ELR (cell line): ENCODE results near the gene SLC2A2.

Experiments
- DNase-seq: peaks from one replicate; pipeline ENCODE4 v3.0.0-alpha.2; 2015; ENCODE audit warnings: low read depth

The SLC2A2 gene

DNA sequence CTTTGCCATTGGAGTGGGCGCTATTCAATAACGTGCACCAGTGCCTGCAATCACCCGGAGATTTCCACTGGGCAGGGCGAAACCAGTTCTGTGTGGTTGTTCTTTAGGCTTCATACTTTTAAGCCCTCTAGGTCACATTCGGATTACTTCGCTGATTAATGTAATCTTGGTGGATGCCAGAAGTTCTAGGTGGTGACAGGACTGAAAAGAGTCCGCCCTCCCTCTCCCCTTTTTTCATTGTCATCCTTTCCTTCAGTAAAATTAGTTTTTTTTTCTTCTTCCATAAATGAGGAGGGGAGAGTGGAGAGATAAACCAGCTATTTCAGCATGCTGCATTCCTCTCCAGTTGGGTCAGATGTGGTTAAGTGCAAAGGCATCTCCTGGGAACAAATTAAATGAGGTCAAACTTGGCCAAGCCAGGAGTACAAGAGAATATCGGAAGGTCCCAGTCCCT is 2.3 kb upstream of the SLC2A2 start:
- DNase-seq: peak; percentile 93

DNA sequence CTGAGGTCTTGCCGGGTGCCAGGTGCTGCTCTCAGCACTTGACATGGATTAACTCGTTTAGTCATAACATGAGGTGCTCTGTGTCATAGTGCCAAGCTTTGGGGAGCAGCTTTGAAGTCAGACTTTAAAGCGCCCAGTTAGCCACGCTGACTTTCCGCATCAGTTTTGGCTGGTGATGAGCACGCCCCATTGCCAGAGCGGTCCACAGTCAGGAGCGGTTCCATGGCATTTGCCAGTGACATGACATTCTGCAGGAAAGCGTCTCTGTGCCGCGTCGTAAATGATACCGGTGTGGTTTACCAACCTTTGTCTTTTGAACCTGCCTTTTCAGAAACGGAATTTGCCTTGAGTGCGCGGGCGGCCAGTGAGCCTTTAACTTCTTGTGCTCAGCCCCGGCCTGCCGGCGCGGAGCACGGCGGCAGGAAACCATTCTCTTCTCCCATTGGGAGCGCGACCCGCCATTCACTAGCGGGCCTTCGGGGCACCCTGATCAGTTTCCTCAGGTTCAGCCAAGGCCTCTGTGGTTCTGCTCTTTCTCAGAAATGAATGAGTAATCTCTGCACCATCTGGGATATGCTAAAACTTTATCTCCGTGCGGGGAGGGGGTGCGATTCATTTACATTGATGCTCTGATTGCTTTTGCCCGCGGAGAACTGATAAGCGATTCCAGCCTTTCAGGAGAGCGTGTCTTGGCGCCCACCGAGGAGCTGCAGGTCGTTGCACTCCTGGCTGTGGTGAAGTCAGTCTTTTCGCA is 1.7 kb upstream of the SLC2A2 start:
- DNase-seq: peak; percentile 95

DNA sequence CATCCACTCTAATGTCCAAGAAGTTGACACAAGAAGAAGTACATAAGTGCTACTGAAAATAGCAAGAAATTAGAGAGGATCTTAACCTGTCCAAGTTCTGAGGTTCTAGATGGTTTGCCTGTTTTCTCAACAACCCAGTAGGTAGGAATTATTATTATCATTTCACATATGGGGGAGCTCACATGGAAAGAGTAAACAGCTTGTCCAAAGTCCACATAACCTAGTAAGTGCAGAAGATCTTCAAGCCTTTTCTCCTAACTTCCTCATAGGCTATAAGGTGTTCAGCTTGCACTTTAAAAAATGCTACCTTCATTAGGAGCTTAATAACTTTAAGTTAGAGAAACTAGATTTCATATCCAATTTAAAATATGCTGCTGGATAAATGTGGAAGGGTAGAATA is 3.0 kb downstream of the SLC2A2 start:
- no peak for DNase-seq

DNA sequence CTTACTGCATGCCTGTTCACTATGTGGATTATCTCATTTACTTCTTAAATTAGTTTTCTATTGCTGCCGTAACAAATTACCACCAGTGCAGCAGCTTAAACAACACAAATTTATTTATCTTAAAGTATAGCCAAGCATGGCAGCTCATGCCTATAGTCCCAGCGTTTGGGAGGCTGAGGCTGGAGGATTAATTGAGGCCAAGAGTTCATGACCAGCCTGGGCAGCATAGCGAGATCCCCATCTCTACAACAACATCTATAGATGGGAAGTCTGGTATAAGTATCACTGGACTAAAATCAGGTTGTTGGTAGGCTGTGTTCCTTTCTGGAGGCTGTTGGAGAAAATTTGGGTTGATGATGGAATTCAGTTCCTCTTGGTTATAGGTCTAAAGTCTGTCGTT is 5.1 kb downstream of the SLC2A2 start:
- DNase-seq: no peak

DNA sequence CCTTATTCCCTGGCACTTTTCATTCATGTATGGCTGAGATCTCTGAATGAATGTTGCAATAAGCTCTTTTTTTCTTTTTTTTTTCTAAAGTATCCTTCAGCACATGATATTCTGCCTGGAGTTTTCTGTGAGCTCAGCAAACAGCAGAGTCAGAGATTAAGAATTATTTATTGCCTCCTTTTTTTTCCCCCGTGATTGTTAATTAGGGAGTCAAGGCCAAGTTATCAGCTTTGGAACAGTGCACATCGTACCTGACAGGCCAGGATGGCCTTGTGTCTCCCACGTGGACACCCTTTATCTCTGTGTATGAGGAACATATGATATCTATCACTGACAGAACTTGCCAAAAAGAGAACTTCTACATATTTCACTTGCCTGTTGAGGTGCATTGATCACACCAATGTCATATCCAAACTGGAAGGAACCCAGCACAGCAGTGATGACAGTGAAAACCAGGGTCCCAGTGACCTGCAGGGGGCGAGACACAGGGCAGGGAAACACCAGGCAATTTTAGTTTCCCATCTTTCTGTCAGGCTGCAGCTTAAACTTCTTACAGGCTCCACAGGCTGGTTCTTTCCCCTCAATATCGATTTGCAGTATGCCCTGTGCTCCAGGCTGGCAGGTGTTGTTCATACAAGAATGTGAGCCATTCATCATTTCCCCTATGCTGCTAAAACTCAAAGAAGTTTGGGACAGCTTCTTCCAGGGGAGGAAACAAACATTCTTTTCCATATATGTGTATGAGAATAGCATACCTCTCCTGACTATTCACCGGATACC is 8.2 kb downstream of the SLC2A2 start:
- DNase-seq: peak; percentile 15

DNA sequence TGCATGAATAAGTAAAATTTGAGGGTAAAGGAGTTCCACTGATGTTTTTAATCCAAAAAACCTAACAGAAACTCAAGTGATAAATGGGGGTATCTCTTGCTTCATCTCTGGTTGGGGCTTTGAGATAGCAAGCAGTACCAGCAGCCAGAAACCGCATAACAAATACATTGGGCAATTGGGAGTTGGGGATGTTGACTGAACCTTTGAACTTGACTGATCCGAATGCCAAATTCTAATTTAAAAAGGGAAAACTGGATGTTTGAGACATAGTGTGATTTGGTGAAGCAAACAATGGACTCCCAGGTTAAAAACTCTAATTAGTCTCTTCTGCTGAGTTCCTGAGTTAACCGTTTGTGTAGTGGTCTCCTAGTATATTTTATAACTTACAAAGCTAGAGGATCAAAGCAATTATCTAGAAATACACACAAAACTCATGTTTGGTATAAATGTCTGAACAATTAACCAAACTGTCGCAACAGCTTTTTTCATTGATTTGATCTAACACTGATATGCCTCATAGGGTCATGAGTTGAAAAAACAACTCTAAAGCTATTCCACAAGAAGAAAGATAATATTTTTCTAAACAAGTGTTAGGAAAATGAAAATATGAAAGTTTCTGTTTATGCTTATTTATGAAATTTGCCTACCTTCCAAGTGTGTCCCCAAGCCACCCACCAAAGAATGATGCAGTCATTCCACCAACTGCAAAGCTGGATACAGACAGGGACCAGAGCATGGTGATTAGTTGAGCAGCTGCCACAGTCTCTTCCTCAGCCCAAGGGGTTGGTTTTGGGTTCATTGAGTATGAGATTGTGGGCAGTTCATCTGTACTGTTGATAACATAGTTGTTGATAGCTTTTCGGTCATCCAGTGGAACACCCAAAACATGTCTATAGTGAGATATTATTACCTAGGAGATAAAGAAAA is 12.4 kb downstream of the SLC2A2 start:
- no peak for DNase-seq

DNA sequence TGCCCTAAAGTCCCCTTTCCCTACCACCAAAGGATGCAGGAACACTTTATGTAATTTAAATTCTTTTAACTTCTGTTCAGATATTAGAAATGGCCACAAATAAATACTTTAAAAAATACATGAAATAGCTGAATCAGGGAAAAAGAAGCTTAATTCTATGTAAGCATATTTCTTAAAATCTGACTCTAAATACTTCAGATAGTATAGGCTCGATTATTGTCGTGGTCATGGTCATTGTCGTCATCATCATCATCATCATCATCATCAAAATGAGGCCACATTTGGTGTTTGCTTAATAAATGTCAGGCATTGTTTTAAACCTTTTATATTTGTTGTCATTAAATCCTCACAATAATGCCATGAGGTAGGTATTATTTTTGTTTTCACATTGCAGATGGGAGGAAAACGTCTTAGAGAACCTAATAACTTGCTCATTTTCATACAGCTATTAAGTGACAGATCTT is 14.6 kb downstream of the SLC2A2 start:
- DNase-seq: no peak

DNA sequence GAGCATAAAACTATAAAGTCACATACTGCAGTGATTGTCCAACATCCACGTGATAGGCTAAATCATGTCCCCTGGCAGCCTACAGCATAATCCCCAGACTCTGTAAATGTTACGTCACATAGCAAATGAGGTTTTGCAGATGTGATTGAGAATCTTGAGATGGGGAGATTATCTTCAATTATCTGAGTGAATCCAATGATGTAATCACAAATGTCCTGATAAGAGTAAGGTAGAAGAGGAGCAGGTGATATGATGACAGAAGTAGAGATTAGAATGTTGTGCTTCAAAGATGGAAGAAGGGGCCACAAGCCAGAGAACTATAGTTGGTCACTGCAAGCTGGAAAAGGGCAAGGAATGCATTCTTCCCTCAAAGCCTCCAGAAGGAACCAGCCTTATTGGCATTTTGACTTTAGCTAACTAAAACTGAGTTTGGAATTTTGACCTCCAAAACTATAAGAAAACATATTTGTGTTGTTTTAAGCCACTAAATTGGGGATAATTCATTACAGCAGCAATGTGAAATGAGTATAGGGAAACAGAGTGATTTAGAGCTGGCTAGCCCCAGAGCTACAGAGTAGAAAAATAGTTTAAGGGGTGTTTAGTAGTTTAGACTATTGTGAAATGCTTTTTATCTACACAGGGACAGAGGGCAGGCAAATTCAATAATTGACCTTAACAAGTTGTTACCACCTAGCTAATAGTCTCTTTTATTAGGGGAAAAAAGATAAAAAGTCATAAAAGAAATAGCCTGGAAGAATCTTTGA is 15.2 kb downstream of the SLC2A2 start:
- no peak for DNase-seq

DNA sequence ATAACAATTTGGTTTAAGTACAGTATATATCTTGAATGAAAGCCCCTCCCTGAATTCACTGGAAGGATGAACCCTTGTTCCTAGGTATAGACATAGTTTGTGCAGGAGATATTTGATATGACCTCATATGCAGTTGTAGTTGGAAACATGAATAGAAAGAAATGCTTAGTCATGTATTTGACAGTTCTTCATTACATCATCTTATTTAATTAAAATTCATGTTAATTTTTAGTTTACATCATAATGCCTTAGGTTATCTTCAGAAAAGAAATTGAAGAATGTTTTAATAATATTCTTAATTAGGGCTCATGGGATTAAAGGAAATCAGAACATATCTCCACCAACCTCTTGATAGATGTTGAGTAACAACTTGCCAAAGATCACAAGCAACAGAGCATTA is 19.2 kb downstream of the SLC2A2 start:
- DNase-seq: no peak

DNA sequence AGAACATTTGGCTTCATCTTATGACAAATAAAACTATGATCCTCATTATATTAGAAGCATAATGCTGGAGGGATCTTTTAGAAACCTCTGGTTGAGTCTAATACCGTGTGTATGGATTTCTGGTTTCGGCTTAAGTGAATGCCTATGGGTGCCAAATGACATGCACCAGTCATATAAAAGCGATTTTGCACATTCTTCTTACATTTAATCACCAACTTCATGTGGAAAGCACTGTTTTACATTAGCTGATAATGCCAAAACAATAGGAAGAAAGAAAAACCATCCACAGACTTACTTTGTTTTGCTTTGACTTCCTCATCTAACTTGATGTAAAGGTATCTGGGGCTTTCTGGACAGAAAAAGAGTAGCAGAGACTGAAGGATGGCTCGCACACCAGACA is 20.9 kb downstream of the SLC2A2 start:
- peak; percentile 59 for DNase-seq

DNA sequence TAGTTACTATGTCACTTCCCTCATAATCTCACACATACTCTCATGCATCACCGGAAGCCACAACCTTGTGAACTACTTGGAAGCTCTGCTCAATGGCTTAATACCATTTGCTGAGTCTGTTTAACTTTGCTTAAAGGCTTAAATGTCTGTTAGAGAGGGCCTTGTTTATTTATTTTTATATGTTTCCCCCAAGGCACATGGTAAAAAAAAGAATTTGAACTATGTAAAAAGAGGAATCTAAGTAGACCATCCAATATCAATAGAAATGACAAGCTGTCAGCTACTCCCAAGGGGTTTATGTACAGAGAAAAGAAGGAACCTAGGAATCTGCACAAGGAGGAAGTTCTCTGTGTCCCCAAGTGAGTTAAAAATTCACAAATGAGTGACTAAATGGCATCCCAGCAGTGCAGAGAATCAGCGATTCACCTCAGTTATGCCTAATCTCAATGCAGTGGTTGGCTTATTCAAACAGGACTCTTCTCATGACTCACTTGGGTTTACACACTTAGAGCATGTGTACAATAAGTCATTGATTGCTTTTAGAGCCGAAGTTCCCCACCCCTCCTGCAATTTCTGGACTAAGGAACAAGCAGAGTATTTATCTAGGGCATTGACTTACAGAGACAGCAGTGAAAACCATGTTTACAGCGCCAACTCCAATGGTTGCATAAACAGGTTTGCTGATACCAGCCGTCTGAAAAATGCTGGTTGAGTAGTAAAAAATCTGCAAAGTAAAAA is 24.4 kb downstream of the SLC2A2 start:
- peak; percentile 70 for DNase-seq

DNA sequence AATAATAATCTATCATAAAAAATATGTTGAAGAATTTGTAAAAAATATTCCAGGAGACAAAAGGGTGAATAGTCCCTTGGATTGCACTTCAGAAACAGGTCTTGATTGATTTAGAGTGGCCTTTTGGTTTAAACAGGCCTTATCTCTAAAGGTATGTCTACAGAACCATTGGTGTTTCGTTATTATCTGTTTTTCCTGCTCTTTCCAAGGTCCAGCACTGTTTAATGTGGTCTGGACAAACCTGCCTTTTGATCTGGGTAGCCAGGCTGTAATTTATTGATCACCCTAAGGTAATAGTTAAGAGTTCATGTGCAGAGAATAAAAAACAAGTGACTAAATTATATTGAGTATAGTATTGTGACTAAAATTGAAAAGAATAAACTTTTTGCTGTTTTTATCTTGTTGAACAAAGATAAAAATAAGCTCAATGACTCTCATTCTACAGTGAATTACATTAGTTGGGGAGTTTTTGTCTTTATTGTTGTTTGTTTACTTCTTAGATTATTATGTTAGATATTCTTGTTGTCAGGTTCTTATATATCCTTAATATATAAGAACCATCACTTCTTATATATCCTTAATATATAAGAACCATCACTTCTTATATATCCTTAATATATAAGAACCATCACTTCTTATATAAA is 25.1 kb downstream of the SLC2A2 start:
- DNase-seq: no peak

DNA sequence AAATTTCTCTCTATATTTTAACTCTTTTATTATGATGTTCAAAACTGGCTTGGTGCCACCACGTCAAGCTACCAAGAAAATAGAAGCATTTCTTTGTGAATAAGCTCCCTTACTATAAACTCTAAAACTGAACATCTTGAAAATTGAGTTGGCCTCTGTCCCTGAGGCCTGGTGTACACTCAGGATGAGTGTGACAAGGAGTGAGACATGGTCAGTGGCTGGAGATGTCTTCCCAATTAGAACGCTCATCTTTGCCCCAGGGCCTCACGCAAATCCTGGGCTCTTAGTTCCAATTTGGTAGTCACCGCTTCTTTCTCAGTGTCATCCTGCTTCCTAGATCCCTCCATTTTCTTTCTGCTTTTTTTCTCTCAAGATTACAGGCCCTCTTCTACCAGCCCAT is 26.2 kb downstream of the SLC2A2 start:
- DNase-seq: peak; percentile 76

DNA sequence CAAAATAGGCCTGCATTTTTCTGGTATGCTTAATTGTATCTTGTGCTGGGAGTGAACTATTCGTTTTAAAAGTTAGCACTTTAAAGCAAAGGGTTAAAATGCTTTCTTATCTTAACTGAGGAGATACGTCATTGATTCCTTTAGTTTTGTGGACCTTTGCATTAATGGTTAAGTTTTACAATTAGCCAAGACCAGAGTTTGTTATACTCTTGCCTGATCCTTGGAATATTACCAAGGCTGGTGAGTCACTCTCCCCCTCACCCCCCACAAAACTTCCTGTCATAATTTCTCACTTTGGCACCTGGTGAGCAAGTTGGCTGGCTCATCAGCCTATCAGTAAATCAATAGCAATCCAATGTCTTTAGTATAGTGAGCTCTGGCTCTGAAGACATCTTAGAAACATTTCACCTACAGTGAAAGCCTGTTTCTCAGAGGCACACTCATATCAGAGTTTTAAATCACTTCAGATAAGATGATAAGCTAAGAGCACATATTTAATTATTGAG is 26.7 kb downstream of the SLC2A2 start:
- peak; percentile 94 for DNase-seq

DNA sequence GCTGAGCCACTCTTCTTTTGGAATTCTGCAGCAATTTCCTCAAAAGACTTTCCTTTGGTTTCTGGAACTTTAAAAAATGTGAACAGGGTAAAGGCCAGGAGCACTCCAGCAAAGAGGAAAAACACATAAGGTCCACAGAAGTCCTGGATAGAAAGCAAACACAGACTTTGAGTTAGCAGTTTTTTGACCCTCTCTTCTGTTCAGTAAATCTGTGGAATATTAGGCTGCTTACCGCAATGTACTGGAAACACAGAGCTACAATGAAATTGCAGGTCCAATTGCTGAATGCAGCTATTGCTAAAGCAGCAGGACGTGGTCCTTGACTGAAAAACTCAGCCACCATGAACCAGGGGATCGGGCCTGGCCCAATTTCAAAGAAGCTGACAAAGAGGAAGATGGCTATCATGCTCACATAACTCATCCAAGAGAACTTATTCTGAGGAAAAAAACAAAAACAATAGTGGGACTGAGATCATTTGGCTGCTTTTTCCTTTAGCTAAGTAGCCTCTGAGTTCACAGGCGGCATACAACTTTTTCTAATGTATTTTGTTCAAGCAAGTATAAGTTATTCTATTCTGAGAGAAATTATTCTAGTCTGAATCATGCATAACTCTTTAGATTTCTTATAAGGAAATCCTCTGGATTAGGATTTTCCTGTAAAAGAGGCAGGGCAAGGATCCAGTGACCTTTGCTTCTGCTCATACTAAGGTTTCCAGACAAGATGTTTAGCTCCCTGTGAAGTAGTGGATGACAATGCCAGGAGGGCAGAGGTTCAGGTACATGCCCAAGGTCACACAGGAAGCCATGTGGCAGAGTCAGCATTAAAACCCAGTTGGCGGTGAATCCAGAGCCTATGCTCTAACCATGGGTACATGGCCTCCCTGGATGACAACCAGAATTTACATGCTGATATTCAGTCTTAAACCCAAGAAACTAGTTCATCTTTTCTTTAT is 28.3 kb downstream of the SLC2A2 start:
- peak; percentile 37 for DNase-seq

DNA sequence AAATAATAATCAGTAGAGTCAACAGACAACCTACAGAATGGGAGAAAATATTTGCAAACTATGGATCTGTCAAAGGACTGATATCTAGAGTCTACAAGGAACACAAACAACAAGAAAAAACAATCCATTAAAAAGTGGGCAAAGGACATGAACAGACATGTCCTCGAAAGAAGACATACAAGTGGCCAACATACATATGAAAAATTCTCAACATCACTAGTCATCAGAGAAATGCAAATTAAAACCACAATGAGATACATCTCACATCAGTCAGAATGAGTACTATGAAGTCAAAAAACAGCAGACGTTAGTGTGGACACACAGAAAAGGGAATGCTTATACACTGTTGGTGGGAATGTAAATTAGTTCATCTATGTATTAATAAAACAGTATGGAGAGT is 33.7 kb downstream of the SLC2A2 start:
- peak; percentile 45 for DNase-seq

DNA sequence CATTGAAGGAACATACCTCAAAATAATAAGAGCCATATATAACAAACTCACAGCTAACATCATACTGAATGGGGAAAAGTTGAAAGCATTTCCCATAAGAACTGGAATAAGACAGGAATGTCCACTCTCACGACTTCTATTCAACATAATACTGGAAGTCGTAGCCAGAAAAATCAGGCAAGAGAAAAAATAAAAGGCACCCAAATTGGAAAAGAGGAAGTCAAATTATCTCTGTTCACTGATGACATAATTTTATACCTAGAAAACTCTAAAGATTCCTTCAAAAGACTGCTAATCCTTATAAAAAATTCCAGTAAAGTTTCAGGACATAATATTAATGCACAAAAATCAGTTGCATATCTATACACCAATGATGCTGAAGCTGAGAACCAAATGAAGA is 34.9 kb downstream of the SLC2A2 start:
- no peak for DNase-seq

DNA sequence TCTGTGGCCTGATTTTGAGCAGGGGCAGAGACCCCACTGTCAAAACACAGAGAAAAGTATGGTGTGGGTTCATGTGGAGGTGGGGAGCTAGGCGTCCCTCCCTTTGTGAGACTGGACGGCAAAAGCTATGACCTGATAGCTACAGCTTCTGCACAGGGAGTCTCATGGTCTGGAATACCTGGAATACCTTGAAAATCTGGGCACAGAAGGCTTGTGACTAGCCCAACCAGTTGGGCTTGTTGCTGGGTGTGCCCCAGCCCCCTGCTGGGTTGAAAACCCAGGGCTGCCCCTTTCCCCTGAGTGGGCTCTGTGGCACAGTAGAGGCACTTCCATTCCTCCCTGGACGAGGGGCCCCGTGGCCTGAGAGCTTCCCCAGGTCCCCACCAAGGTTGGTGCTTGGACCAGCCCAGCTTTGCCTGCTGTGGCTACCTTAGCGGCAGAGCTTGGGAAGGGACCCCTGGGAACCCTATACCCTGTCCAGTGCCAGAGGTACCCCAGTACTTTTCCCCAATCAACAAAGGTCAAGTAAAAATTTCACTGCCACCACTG is 37.3 kb downstream of the SLC2A2 start:
- no peak for DNase-seq

DNA sequence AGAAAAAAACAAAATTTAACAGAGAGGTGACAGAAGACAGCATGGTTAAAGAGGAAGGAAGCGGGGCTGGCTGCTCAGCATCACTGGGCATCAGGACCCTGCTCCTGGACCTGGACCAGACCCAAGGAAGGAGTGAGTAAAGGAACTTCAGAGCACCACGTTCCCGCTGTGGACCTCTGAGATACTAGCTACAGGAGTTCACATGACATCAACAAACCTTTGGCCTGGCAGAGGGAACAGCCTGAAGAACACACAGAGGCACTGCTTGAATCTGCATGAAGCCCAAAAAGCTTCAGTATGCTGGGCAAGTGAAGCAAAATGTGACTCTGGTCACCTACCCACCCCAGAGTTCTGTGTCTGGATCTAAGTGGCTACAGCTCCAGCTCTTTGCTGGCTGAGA is 38.1 kb downstream of the SLC2A2 start:
- DNase-seq: no peak
